ENCODE results near the gene KPNB1. TPM values are rescaled to one million over a fixed set of nuclear protein-coding genes. Genes with fewer than 3 reads are reported as not detected.

KPNB1 gene
- total and polyA plus RNA-seq, 2 of the 8 experiments (the other 6 are each of a cell fraction or from before 2014, with no cell fraction given), result 171 to 625 TPM

DNA sequence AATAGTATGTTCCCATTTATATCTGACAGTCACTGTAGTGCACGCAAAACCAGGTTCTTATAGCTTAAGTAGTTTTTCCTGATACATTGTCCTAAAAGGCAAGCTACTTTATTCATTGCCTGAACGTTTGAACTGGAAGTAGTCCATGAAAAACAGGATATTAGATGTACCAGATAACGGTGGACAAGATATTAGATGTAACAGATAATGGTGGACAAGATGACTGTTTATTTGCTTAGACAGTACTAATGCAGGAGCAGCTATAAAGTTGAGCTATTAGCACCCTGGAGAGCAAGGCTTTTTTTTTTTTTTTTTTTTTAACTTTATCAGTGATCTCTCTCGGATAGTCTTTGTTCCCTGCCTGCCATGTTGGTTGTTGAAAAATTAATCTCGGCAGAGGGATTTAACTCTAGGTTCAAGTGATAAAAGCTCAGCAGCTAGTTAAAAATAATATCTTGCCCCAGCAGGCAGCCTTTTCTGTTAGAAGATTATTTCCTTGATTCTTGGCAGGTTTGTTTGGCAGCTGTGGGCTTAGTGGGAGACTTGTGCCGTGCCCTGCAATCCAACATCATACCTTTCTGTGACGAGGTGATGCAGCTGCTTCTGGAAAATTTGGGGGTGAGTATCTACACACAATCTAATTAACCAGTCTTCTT is 26.9 kb downstream of the KPNB1 start (continued):
- TF ChIP-seq KDM1A (IDR thresholded peaks at IDR 0.05; ENCODE audit: borderline replicate concordance, low read length), result no peak
